ENCODE results near the gene TJP3.
"Not testable (repeated sequence)": the region's sequence is repeated elsewhere in the genome, so short reads cannot be mapped to it uniquely, and the experiment has no call there.

TJP3 gene

GRCh38 chr19:3765757-3766156, 57.6 kb downstream of the TJP3 start:
- DNase-seq (ENCODE audit: insufficient read length, low spot score); FAIRE-seq: not testable (repeated sequence)

DNA sequence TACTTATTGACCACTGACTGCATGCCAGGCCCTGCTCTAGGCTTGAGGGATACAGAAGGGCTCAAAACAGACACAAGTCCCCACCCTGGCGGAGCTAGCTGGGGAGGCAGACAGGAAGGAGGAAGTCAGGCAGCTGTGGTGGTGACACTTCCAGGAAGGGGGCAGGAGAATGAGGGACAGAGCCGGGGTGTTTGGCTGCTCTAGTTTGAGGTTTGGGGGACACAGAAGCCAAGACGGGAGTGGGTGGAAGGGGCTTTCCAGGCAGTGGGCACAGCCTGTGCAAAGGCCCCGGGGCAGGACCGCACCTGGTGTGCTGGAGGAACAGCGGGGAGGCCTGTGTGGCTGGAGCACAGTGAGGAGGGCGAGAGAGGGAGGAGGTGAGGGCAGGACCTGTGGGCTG, 58.3 kb downstream of the TJP3 start:
- no peak for FAIRE-seq
- DNase-seq (ENCODE audit: insufficient read length, low spot score): no peak

DNA sequence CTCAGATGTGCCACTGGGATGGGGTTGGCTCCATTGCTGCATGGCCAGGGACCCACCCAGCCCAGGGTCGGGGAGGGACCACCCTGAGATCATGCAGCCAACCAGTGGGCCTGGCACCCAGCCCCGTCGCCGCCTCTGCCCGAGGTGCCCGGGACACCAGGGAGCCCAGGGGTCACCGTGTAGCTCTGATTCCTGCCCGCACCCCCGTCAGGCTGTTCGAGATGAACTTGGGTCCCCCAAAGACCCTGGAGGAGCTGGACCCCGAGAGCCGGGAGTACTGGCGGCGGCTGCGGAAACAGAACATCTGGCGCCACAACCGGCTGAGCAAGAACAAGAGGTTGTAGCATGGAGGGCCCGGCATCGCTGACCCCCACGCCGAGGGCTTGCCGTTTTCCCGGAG, 58.9 kb downstream of the TJP3 start:
- DNase-seq (ENCODE audit: insufficient read length, low spot score) (no peak), FAIRE-seq (no peak)

DNA sequence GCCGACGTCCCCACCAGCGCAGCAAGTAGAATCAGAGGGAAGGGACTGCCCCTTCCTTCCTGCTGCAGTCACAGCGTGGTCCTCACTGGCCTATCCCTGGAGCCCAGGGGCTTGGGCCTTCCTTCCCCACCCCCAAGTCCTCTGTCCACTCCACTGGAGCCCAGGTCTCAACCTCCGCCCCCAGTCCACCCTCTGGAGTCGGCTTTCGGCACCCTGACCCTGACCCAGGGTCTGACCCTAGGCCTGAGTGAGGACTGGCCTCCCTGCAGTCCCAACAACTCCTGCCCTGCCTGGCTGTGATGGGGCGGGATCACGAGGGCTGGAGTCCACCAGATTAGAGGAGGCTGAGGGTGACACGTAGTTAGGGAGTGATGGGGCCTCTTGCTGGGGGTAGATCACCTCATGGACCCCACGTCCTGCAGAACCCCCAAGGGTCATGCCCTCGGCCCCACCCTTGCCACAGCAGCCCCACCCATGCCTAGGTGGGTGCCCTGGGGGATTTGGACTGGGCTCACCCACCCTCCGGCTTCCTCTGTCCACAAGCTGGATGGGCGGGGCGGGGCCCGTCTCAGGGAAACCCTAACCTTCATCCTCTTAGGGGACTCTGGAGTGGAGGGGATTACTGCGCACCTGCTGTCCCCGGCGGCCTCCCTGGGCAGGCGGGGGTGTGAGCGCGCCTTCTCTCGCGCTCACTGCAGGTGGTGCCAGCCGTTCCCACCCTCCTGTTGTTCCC, 60.0 kb downstream of the TJP3 start:
- FAIRE-seq: no peak
- DNase-seq (ENCODE audit: insufficient read length, low spot score): no peak

DNA sequence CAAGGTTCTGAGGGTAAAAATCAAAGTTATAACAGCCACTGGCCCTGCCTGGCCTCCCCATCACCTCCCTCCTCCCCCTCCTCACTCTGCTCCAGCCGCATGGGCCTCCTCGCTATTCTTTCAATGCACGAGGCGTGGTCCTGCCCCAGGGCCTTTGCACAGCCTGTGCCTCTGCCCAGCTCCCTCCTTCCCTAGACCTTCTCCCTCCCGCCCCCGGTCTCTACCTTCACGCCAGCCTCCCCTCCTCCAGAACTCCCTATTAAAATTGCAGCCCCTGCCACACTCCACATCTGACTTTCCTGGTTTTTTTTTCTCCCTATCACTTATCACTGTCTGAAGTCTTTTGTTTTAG, 60.5 kb downstream of the TJP3 start:
- FAIRE-seq (no peak), DNase-seq (ENCODE audit: insufficient read length, low spot score) (no peak)

DNA sequence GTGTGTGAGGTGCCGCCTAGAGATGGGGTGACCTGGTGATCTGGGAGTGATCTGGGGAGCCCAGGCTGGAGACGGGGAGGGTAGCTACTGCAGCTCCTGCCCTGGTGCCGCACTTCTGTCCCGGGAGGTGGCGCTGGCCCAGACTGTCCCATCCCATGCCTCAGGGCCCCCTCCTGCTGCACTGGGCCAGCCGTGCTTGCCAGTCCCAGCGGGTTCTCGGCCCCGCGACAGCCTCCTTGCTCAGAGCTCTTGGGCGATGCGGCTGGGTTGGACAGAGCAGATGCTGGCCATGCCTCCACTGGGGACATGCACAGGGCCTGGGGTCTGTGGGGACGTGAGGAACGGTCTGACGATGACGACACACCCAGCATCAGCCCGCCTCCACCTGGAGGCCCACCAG, 61.3 kb downstream of the TJP3 start:
- no peak for DNase-seq (ENCODE audit: insufficient read length, low spot score)
- FAIRE-seq: no peak

DNA sequence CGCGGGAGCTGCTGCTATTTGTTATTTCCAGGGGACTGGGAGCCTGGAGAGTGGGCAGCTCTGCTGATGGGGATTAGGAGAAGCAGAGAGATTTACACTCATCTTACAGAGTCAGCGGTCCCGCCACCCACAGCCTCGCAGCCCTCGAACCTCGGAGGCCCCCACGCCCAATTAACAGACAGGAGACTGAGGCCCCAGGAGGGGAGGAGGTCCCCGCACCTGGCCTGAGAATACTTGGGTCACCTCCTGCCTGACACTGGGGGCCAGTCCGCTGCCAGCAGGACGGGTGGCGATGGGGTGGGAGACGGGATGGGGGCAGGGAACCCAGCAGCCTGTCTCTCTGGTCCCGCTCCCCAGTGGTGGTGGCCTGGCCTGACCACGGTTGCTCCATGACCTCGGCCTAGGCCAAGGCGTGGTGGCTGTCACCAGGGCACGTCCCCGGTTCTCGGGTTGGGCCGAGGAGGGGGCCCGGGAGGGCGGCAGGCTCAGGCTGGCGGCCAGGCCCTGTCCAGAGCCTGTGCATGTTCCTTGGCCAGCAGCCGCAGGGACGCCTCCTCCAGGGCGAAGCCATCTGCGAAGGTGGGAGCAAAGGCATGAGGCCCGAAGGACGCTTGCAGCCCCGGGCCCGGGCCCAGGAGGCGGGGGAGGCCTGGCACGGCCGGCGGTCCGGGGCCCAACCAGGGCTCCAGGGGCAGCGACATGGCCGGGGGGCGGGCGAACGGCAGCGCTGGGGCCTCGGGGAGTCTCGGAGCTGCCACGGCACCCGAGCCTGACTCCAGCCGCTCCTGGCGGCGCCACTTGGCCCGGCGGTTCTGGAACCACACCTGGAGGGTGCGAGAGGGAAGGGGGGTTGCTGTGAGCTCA, 62.2 kb downstream of the TJP3 start:
- no peak for FAIRE-seq
- no peak for DNase-seq (ENCODE audit: insufficient read length, low spot score)

DNA sequence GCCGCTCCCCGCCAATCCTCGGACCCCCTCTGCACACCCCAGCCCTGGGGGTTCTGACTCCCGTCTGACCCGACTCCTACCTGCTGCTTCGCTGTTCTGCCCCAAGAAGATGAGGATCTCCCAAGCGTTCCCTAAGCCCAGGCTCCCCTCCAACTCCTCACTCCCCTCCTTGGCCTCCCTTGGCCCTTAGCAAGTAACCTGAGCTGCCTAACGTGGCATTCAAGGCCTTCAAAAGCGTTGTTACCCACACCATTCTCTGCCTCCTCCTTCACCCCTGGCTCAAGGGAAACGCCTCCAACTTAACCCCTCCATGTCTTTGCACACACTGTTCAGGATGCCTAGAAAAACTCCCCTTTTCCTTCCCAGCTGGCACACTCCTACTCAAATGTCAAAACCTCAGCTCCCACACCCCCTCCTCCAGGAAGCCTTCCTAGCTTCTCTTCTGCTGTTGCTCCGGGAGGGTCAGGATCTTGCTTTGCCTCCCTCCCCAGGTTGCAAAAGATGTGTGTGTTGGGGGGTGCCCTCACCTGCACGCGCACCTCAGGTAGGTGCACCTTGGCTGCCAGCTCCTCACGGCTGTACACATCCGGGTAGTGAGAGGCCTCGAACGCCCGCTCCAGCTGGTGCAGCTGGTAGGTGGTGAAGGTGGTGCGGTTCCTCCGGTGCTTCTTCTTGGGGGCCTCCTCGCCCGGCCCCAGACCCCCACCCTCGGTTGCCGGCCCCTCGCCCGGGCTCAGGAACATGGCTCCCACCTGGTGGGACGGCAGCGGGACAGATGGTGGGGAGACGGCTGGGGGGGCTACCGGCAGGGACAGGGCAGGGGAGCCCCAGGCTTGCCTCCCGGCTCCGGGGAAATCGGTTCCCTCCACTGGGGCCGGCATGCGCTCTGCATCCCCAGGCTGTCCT, 63.1 kb downstream of the TJP3 start:
- FAIRE-seq (no peak), DNase-seq (ENCODE audit: insufficient read length, low spot score) (no peak)

GRCh38 chr19:3771906-3772455, 63.8 kb downstream of the TJP3 start, which contains the start of gene RAX2:
Gene RAX2, minus strand, starts transcription at chr19:3772228. Its CDS starts 486 bp downstream, at chr19:3771742.
- DNase-seq (ENCODE audit: insufficient read length, low spot score): no peak
- FAIRE-seq: no peak

DNA sequence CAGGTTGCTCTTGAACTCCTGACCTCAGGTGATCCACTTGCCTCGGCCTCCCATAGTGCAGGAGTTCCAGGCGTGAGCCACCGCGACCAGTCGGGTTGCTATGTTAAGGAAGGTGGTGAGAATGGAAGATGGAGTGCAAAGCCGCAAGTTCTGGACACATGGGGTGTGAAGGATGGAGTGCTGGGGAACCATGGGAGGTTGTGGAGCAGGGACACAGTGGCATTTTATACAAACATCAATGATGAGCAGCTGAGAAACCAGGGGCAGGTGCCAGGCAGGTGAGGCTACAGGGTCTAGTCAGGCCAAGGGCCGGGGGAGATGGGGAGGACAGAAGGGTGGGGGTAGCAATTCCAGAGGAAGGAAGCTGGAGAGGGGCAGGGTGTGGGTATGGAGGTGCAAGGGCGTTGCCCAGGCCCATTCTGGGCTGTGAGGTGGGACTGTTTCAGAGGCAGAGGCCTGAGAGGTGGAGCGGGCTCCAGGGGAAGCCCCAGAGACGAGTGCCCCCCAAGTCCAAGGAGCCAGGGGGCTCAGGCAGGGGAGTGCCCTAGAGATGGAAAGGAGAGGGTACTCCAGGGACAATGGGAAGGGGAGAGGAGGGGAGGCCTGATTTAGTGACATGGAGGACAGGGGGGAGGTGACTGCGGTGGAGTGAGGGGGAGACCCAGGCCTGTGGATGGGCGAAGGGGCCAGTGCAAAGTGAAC, 65.8 kb downstream of the TJP3 start:
- FAIRE-seq: no peak
- DNase-seq (ENCODE audit: insufficient read length, low spot score): no peak

DNA sequence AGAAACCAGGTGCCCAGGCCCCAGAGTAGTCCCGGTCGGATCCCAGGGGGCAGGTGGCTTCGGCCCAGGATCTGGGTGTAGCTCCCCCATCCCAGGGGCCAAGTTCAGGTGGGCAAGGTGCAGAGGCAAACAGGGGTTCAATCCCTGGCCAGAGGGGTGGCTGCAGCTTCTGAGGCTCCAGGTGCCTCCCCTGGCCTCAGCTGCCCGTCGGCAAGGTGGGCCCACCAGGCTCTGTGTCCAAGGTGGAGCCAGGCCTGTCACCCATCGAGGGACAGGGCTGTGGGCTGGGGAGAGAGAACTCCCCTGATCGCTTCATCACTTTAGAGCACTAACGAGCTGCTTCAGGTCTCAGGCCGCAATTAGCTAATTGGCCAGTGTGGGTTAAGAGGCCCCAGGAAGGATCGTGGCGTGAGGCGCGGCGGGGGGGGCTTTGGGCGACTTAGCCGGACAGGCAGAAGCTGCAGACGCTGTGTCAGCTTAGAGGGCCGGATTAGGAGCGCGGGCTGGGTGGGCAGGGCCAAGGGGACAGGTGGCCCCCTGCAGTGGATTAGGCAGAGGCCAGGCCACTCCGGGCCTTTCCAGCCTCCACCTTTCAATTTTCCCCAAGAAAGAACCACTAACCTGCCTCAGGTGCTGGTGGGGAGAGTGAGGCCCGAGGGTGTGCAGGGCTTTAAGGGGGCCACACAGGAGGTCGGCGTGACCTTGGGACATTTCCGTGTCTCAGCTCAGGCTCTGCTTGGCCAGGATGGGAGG, 66.6 kb downstream of the TJP3 start:
- no peak for FAIRE-seq
- DNase-seq (ENCODE audit: insufficient read length, low spot score): no peak

GRCh38 chr19:3775374-3775711, 67.2 kb downstream of the TJP3 start:
- FAIRE-seq (no peak), DNase-seq (ENCODE audit: insufficient read length, low spot score) (no peak)

- DNase-seq (ENCODE audit: insufficient read length, low spot score): no peak
- FAIRE-seq: no peak
Observed at GRCh38 chr19:3775831-3776230, 67.6 kb downstream of the TJP3 start.

- DNase-seq (ENCODE audit: insufficient read length, low spot score): no peak
- FAIRE-seq: no peak
Observed at GRCh38 chr19:3776479-3777040, 68.4 kb downstream of the TJP3 start.

- DNase-seq (ENCODE audit: insufficient read length, low spot score) (no peak), FAIRE-seq (no peak)
Observed at GRCh38 chr19:3778104-3778867, 70.1 kb downstream of the TJP3 start.

DNA sequence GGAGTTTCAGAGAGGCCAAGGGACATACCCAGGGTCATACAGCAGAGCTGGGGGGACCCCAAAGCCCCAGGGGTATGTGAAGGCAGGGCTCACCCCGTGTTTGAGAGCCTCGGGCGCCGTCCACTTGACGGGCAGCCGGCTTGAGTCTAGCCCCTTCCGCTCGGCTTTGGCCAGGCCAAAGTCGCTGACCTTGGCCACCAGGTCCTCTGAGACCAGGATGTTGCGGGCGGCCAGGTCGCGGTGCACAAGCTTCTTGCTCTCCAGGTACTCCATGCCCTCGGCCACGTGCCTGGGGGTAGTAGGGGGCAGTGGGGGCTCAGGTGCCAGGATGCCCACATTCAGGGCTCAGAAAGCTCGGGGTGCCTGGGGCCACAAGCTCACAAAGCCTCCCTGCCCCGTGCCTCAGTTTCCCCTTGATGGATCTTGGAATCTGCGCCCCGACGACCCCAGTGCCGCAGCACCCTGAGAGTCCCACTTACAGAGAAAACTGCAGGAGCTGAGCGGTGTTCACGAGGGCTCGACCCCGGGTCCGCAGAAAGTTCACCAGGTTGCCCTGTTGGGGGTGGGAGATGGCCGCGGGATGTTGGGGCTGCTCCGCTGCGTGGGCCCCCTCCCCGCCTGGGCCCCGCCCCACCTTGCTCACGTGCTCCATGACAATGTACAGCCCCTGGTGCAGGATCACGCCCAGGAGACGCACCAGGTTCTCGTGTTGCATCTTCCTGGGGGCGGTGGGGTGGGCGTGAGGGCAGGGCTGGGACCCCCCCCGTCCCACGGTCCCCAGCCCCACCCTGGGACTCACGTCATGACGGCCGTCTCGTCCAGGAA, 70.9 kb downstream of the TJP3 start:
- FAIRE-seq (no peak), DNase-seq (ENCODE audit: insufficient read length, low spot score) (no peak)

DNA sequence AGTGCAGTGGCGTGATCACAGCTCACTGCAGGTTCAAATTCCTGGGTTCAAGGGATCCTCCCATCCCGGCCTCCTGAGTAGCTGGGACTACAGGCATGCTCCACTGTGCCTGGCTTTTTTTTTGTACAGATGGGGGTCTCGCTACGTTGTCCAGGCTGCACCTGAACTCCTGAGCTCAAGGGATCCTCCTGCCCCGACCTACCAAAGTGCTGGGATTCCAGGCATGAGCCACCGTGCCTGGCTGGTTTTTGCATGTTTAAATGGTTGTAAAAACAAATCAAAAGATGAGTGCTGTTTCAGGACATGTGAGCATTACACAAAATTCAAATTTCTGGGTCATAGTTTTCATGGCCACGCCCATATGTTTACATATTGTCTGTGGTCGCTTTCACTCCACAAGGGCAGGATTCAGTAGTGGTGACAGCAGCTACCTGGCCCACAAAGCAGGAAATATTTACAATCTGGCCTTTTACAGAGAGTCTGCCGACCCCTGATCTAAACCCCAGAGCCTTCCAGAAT, 72.7 kb downstream of the TJP3 start:
- DNase-seq (ENCODE audit: insufficient read length, low spot score) (no peak), FAIRE-seq (no peak)
